HEK293 (cell line): Measurements from ENCODE around the gene MYOM1.

Experiments used
- CTCF ChIA-PET: fragments of 350-600 bp; formaldehyde crosslinking; extraction: SDS; loops from one replicate; lab custom pipeline; 2021; ENCODE audit warnings: antibody characterized with exemption; lab: Yijun Ruan, JAX
- POLR2A ChIA-PET: fragments of 300-600 bp; formaldehyde crosslinking; extraction: SDS; loops from one replicate; lab custom pipeline; 2020; ENCODE audit warnings: antibody characterized with exemption, inconsistent platforms; lab: Yijun Ruan, JAX
- H3K27ac ChIP-seq: fragments of 200-500 bp; sonication (Bioruptor generic); 2 replicates; pipeline ENCODE4 v1.5.1; 2014; ENCODE audit warnings: low read depth, low read length, control low read depth, inconsistent platforms; ENCODE audit errors: extremely low read depth
- H3K36me3 ChIP-seq, 2 experiments: fragments of 200-500 bp in 1 of 2; sonication (Bioruptor generic) in 1 of 2; 1 replicate in 1 of 2; 2 replicates in 1 of 2; pipeline ENCODE4 v1.5.1; 2014 to 2017; ENCODE audit warnings: inconsistent platforms in 2 of 2, low read length in 2 of 2; ENCODE audit not compliant: control insufficient read depth in 2 of 2, insufficient read depth in 1 of 2
- H3K4me1 ChIP-seq: fragments of 200-500 bp; sonication (Bioruptor generic); 2 replicates; pipeline ENCODE4 v1.5.1; 2014; ENCODE audit warnings: mild to moderate bottlenecking, low read length, inconsistent platforms; ENCODE audit not compliant: control insufficient read depth, insufficient read depth
- H3K4me3 ChIP-seq: 2 replicates; pipeline ENCODE4 v1.5.1; 2011; ENCODE audit warnings: low read depth, mild to moderate bottlenecking, control low read depth, low read length, moderate library complexity
- H3K9me3 ChIP-seq: fragments of 200-500 bp; sonication (Bioruptor generic); 2 replicates; pipeline ENCODE4 v1.5.1; 2014; ENCODE audit warnings: low read depth, low read length, inconsistent platforms; ENCODE audit not compliant: control insufficient read depth, insufficient read depth
- HOXC10 ChIP-seq: sonication (generic); formaldehyde crosslinking; IDR thresholded peaks from 2 replicates; pipeline ENCODE4 v1.8.1; 2023; ENCODE audit warnings: mild to moderate bottlenecking, missing genetic modification reagents
- SP7 ChIP-seq: fragments of 450-650 bp; formaldehyde crosslinking; IDR thresholded peaks from 2 replicates; pipeline ENCODE4 v1.5.1; 2016; ENCODE audit warnings: missing biosample characterization, missing genetic modification characterization
- ZBTB17 ChIP-seq: fragments of 450-650 bp; formaldehyde crosslinking; IDR thresholded peaks from 2 replicates; pipeline ENCODE4 v1.5.1; 2016; ENCODE audit warnings: missing biosample characterization, missing genetic modification characterization
- ZFP37 ChIP-seq: fragments of 450-650 bp; formaldehyde crosslinking; IDR thresholded peaks from 2 replicates; pipeline ENCODE4 v1.5.1; 2016; ENCODE audit warnings: missing biosample characterization, missing genetic modification characterization
- ZNF155 ChIP-seq: fragments of 450-650 bp; formaldehyde crosslinking; IDR thresholded peaks from 2 replicates; pipeline ENCODE4 v1.5.1; 2016; ENCODE audit warnings: missing biosample characterization, missing genetic modification characterization
- ZNF274 ChIP-seq, 2 experiments: fragments of 200-500 bp in 1 of 2; fragments of 450-650 bp in 1 of 2; sonication (Bioruptor generic) in 1 of 2; formaldehyde crosslinking in 1 of 2; IDR thresholded peaks; 2 replicates each; pipeline versions ENCODE4 v1.5.1 to v1.6.1; 2014 to 2016; ENCODE audit warnings: borderline replicate concordance in 1 of 2, inconsistent platforms in 1 of 2, low read length in 1 of 2, missing biosample characterization in 1 of 2, missing genetic modification characterization in 1 of 2
- ZNF341 ChIP-seq: fragments of 450-650 bp; formaldehyde crosslinking; IDR thresholded peaks from 2 replicates; pipeline ENCODE4; 2016; ENCODE audit warnings: low read depth, missing biosample characterization, missing genetic modification characterization
- ZNF391 ChIP-seq: fragments of 450-650 bp; formaldehyde crosslinking; IDR thresholded peaks from 2 replicates; pipeline ENCODE4 v1.5.1; 2016; ENCODE audit warnings: low read depth, missing biosample characterization, missing genetic modification characterization, borderline replicate concordance
- ZNF404 ChIP-seq: fragments of 450-650 bp; formaldehyde crosslinking; IDR thresholded peaks from 2 replicates; pipeline ENCODE4 v1.5.1; 2017; ENCODE audit warnings: missing biosample characterization, missing genetic modification characterization
- ZNF416 ChIP-seq: fragments of 450-650 bp; formaldehyde crosslinking; IDR thresholded peaks from 2 replicates; pipeline ENCODE4 v1.5.1; 2016; ENCODE audit warnings: missing biosample characterization, missing genetic modification characterization
- ZNF530 ChIP-seq: fragments of 450-650 bp; formaldehyde crosslinking; IDR thresholded peaks from 2 replicates; pipeline ENCODE4 v1.5.1; 2016; ENCODE audit warnings: low read depth, missing biosample characterization, missing genetic modification characterization
- ZNF610 ChIP-seq: fragments of 450-650 bp; formaldehyde crosslinking; IDR thresholded peaks from 2 replicates; pipeline ENCODE4 v1.5.1; 2016; ENCODE audit warnings: missing biosample characterization, missing genetic modification characterization, borderline replicate concordance
- ZNF843 ChIP-seq: fragments of 450-650 bp; formaldehyde crosslinking; IDR thresholded peaks from 2 replicates; pipeline ENCODE4 v1.5.1; 2016; ENCODE audit warnings: missing biosample characterization, missing genetic modification characterization
- TF ChIP-seq, protein P1 (sequence below): fragments of 450-650 bp; IDR thresholded peaks from 2 replicates; pipeline ENCODE4 v1.5.1; 2018; ENCODE audit warnings: missing biosample characterization, mild to moderate bottlenecking, missing genetic modification characterization
- TF ChIP-seq, protein P2 (sequence below): fragments of 450-650 bp; formaldehyde crosslinking; IDR thresholded peaks from 2 replicates; pipeline ENCODE4 v1.5.1; 2017; ENCODE audit warnings: missing biosample characterization, missing genetic modification characterization
- TF ChIP-seq, protein P3 (sequence below): fragments of 450-650 bp; formaldehyde crosslinking; IDR thresholded peaks from 2 replicates; pipeline ENCODE4 v1.5.1; 2016; ENCODE audit warnings: missing biosample characterization, missing genetic modification characterization
- TF ChIP-seq, protein P4 (sequence below): fragments of 450-650 bp; formaldehyde crosslinking; conservative IDR thresholded peaks from 2 replicates; pipeline ENCODE4 v1.5.1; 2016; ENCODE audit warnings: low read depth, missing biosample characterization, missing genetic modification characterization
- TF ChIP-seq, protein P5 (sequence below): fragments of 450-650 bp; formaldehyde crosslinking; IDR thresholded peaks from 2 replicates; pipeline ENCODE4 v1.5.1; 2016; ENCODE audit warnings: missing biosample characterization, missing genetic modification characterization
- TF ChIP-seq, protein P6 (sequence below): fragments of 450-650 bp; formaldehyde crosslinking; IDR thresholded peaks from 2 replicates; pipeline ENCODE4 v1.5.1; 2016; ENCODE audit warnings: missing biosample characterization, missing genetic modification characterization

Gene MYOM1

DNA sequence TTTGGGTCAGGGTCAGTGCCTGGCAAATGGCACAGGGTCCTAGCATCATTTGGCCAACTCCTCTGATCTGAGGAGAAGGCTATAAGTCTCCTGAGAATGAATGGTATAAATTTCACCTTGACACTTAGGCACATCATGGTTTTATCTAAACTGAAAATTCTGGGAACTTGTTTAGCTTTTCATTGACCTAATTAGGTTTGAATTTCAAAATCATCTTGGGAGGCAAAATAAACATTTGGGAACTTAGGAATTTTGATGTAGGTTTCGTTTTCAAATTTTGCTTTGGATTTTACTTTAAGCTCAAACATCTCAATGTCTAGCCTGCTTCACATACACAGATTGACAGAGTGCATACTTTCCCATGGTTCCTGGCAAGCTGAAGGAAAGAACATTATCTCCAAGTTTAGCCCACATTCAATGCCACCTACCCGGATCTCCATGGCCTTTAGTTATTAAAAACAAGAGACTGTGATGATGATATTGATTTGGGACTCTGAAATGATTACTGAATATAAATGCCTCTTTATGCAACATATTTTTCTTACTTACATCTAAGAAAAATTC, 44.5 kb downstream of the MYOM1 start:
- no peak overlapping the region for H3K4me3 ChIP-seq
- ChIA-PET CTCF (interaction anchor here (0.9 to 1.2 kb wide), 3 partner anchors 20 to 189 kb away, joined by 3 to 6 read pairs (median 3); no protein-coding TSS in a partner anchor), POLR2A (no interaction called here)
- H3K4me1 ChIP-seq = no peaks in the 10 kb centered on the region
- H3K36me3 ChIP-seq = no peaks in the 10 kb centered on the region
- TF ChIP-seq ZNF341 (tag by site-specific recombination) = no peak
- TF ChIP-seq HOXC10 = no peak
- TF ChIP-seq ZNF610 (tag by site-specific recombination) = no peak
- TF ChIP-seq, protein P1, sequence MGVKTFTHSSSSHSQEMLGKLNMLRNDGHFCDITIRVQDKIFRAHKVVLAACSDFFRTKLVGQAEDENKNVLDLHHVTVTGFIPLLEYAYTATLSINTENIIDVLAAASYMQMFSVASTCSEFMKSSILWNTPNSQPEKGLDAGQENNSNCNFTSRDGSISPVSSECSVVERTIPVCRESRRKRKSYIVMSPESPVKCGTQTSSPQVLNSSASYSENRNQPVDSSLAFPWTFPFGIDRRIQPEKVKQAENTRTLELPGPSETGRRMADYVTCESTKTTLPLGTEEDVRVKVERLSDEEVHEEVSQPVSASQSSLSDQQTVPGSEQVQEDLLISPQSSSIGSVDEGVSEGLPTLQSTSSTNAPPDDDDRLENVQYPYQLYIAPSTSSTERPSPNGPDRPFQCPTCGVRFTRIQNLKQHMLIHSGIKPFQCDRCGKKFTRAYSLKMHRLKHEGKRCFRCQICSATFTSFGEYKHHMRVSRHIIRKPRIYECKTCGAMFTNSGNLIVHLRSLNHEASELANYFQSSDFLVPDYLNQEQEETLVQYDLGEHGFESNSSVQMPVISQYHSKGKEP (tag by site-specific recombination) = no peak
- no peak for TF ChIP-seq SP7 (tag by site-specific recombination)
- no peak for TF ChIP-seq ZNF155 (tag by site-specific recombination)
- TF ChIP-seq, protein P2, sequence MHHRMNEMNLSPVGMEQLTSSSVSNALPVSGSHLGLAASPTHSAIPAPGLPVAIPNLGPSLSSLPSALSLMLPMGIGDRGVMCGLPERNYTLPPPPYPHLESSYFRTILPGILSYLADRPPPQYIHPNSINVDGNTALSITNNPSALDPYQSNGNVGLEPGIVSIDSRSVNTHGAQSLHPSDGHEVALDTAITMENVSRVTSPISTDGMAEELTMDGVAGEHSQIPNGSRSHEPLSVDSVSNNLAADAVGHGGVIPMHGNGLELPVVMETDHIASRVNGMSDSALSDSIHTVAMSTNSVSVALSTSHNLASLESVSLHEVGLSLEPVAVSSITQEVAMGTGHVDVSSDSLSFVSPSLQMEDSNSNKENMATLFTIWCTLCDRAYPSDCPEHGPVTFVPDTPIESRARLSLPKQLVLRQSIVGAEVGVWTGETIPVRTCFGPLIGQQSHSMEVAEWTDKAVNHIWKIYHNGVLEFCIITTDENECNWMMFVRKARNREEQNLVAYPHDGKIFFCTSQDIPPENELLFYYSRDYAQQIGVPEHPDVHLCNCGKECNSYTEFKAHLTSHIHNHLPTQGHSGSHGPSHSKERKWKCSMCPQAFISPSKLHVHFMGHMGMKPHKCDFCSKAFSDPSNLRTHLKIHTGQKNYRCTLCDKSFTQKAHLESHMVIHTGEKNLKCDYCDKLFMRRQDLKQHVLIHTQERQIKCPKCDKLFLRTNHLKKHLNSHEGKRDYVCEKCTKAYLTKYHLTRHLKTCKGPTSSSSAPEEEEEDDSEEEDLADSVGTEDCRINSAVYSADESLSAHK (tag by site-specific recombination) = no peak
- TF ChIP-seq ZFP37 (tag by site-specific recombination) = no peak
- TF ChIP-seq ZNF530 (tag by site-specific recombination) = no peak
- TF ChIP-seq, protein P3, sequence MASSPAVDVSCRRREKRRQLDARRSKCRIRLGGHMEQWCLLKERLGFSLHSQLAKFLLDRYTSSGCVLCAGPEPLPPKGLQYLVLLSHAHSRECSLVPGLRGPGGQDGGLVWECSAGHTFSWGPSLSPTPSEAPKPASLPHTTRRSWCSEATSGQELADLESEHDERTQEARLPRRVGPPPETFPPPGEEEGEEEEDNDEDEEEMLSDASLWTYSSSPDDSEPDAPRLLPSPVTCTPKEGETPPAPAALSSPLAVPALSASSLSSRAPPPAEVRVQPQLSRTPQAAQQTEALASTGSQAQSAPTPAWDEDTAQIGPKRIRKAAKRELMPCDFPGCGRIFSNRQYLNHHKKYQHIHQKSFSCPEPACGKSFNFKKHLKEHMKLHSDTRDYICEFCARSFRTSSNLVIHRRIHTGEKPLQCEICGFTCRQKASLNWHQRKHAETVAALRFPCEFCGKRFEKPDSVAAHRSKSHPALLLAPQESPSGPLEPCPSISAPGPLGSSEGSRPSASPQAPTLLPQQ = no peak
- TF ChIP-seq ZNF416 (tag by site-specific recombination) = no peak
- TF ChIP-seq ZNF843 (tag by site-specific recombination) = no peak
- TF ChIP-seq ZNF391 (tag by site-specific recombination) = no peak
- TF ChIP-seq, protein P4, sequence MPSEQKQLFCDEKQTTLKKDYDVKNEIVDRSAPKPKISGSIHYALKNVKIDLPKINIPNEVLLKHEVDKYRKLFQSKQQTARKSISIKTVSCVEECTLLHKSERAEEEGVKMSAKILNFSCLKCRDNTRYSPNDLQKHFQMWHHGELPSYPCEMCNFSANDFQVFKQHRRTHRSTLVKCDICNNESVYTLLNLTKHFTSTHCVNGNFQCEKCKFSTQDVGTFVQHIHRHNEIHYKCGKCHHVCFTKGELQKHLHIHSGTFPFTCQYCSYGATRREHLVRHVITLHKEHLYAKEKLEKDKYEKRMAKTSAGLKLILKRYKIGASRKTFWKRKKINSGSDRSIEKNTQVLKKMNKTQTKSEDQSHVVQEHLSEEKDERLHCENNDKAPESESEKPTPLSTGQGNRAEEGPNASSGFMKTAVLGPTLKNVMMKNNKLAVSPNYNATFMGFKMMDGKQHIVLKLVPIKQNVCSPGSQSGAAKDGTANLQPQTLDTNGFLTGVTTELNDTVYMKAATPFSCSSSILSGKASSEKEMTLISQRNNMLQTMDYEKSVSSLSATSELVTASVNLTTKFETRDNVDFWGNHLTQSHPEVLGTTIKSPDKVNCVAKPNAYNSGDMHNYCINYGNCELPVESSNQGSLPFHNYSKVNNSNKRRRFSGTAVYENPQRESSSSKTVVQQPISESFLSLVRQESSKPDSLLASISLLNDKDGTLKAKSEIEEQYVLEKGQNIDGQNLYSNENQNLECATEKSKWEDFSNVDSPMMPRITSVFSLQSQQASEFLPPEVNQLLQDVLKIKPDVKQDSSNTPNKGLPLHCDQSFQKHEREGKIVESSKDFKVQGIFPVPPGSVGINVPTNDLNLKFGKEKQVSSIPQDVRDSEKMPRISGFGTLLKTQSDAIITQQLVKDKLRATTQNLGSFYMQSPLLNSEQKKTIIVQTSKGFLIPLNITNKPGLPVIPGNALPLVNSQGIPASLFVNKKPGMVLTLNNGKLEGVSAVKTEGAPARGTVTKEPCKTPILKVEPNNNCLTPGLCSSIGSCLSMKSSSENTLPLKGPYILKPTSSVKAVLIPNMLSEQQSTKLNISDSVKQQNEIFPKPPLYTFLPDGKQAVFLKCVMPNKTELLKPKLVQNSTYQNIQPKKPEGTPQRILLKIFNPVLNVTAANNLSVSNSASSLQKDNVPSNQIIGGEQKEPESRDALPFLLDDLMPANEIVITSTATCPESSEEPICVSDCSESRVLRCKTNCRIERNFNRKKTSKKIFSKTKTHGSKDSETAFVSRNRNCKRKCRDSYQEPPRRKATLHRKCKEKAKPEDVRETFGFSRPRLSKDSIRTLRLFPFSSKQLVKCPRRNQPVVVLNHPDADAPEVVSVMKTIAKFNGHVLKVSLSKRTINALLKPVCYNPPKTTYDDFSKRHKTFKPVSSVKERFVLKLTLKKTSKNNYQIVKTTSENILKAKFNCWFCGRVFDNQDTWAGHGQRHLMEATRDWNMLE (tag by site-specific recombination) = no peak
- no peak for TF ChIP-seq ZNF274 (IDR thresholded peaks at IDR 0.05; ENCODE audit: low read length)
- no peak for TF ChIP-seq ZNF274 (tag by site-specific recombination; IDR thresholded peaks at IDR 0.05; ENCODE audit: borderline replicate concordance)
- TF ChIP-seq ZBTB17 (tag by site-specific recombination) = no peak
- TF ChIP-seq, protein P5, sequence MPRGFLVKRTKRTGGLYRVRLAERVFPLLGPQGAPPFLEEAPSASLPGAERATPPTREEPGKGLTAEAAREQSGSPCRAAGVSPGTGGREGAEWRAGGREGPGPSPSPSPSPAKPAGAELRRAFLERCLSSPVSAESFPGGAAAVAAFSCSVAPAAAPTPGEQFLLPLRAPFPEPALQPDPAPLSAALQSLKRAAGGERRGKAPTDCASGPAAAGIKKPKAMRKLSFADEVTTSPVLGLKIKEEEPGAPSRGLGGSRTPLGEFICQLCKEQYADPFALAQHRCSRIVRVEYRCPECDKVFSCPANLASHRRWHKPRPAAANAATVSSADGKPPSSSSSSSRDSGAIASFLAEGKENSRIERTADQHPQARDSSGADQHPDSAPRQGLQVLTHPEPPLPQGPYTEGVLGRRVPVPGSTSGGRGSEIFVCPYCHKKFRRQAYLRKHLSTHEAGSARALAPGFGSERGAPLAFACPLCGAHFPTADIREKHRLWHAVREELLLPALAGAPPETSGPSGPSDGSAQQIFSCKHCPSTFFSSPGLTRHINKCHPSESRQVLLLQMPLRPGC = no peak
- TF ChIP-seq ZNF404 = no peak
- TF ChIP-seq, protein P6, sequence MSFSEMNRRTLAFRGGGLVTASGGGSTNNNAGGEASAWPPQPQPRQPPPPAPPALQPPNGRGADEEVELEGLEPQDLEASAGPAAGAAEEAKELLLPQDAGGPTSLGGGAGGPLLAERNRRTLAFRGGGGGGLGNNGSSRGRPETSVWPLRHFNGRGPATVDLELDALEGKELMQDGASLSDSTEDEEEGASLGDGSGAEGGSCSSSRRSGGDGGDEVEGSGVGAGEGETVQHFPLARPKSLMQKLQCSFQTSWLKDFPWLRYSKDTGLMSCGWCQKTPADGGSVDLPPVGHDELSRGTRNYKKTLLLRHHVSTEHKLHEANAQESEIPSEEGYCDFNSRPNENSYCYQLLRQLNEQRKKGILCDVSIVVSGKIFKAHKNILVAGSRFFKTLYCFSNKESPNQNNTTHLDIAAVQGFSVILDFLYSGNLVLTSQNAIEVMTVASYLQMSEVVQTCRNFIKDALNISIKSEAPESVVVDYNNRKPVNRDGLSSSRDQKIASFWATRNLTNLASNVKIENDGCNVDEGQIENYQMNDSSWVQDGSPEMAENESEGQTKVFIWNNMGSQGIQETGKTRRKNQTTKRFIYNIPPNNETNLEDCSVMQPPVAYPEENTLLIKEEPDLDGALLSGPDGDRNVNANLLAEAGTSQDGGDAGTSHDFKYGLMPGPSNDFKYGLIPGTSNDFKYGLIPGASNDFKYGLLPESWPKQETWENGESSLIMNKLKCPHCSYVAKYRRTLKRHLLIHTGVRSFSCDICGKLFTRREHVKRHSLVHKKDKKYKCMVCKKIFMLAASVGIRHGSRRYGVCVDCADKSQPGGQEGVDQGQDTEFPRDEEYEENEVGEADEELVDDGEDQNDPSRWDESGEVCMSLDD (tag by site-specific recombination) = no peak
- no peak overlapping the region for H3K27ac ChIP-seq
- H3K9me3 ChIP-seq = no peaks in the 10 kb centered on the region
